Osteoblast (primary cell): ENCODE data around the gene EPS8L1. TPM values are rescaled to one million over a fixed set of nuclear protein-coding genes. Genes with fewer than 3 reads are reported as not detected.

Experiments
- DNase-seq: peaks from one replicate; pipeline ENCODE4 v3.0.0; 2011; ENCODE audit warnings: low spot score, mixed read lengths; ENCODE audit not compliant: insufficient read length; ENCODE audit errors: missing footprints
- H2AFZ ChIP-seq: 2 replicates; pipeline ENCODE4 v1.6.0; 2011; ENCODE audit warnings: mild to moderate bottlenecking, low read length
- H3K27ac ChIP-seq: 2 replicates; pipeline ENCODE4 v1.5.1; 2011; ENCODE audit warnings: mild to moderate bottlenecking, low read depth, low read length, moderate library complexity
- H3K27me3 ChIP-seq: 2 replicates; pipeline ENCODE4 v1.6.0; 2012; ENCODE audit warnings: mild to moderate bottlenecking, control low read depth, inconsistent platforms, low read length, moderate library complexity; ENCODE audit not compliant: insufficient read depth
- H3K36me3 ChIP-seq: 2 replicates; pipeline ENCODE4 v1.5.1; 2011; ENCODE audit warnings: mild to moderate bottlenecking, low read length, control low read depth, moderate library complexity; ENCODE audit not compliant: insufficient read depth
- H3K4me1 ChIP-seq: 2 replicates; pipeline ENCODE4 v1.5.1; 2011; ENCODE audit warnings: mild to moderate bottlenecking, low read length, control low read depth, moderate library complexity; ENCODE audit not compliant: insufficient read depth
- H3K4me2 ChIP-seq: 2 replicates; pipeline ENCODE4 v1.6.0; 2011; ENCODE audit warnings: mild to moderate bottlenecking, low read length; ENCODE audit not compliant: insufficient read depth
- H3K4me3 ChIP-seq: fragments of 200-600 bp; sonication (generic); 3 replicates; pipeline ENCODE4 v1.5.1; 2012; ENCODE audit warnings: mild to moderate bottlenecking, low read length, inconsistent platforms; ENCODE audit not compliant: insufficient read depth
- H3K79me2 ChIP-seq: 2 replicates; pipeline ENCODE4 v1.6.0; 2012; ENCODE audit warnings: mild to moderate bottlenecking, low read length, control low read depth, inconsistent platforms; ENCODE audit not compliant: insufficient read depth
- H3K9me3 ChIP-seq: 2 replicates; pipeline ENCODE4 v1.5.1; 2011; ENCODE audit warnings: low read depth, low read length, control low read depth
- H4K20me1 ChIP-seq: 2 replicates; pipeline ENCODE4 v1.6.0; 2012; ENCODE audit warnings: mild to moderate bottlenecking, low read length, control low read depth; ENCODE audit not compliant: insufficient read depth
- CTCF ChIP-seq: IDR thresholded peaks from 2 replicates; pipeline ENCODE4 v1.5.1; 2011; ENCODE audit warnings: mild to moderate bottlenecking, low read depth, low read length, moderate library complexity; ENCODE audit errors: extremely low read depth
- total RNA-seq: library from RNA; depleted of rRNA; stranded (reverse); fragments of >200 nt; gene quantifications from 2 replicates; pipeline ENCODE4 v1.2.3, GENCODE V29; 2012

Gene EPS8L1
- total RNA-seq, 1 donor, result 1.1 TPM

DNA sequence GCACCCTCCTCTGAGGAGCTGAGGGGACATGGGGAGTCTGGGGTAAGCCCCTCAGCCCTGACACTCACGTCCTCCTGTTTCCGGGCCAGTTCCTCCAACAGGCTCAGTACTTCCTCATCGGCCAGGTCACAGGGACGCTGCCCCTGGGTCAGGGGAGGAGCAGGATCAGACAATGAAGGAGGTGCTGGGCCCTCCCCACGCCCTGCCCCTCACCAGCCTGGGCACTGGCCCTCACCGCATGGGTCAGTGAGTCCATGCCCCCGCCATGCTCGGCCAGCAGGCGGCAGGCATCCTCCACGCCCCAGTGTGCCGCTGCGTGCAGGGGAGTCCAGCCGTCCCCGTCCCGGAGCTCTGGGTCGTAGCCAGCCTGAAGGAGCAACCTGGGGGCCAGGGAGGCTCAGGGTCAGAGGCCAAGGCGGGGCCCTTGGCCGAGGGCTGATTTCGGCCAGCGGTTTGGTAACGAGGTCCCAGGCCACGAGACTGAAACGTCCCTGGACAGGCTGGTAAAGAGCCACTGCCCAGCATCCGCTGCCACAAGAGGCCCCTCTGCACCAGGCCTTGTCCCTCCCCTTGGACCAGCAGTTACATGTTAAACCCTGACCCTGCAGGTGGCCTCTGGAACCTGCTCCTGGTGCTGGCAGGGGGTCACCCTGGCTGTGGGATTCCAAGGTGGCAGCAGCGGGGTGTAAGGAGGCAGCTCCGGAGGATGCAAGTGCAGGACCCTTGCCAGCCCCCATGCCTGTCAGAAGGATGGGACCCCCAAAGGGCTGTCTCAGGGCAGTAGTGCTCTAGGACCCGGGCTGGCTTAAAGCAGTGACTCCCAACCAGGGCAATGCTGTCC is 23.3 kb downstream of the EPS8L1 start:
- Histone ChIP-seq H3K27ac (no peak overlapping the region), H3K79me2 (peaks cover 21% of the 10 kb centered on the region), H4K20me1 (peaks cover 17% of the 10 kb centered on the region)

DNA sequence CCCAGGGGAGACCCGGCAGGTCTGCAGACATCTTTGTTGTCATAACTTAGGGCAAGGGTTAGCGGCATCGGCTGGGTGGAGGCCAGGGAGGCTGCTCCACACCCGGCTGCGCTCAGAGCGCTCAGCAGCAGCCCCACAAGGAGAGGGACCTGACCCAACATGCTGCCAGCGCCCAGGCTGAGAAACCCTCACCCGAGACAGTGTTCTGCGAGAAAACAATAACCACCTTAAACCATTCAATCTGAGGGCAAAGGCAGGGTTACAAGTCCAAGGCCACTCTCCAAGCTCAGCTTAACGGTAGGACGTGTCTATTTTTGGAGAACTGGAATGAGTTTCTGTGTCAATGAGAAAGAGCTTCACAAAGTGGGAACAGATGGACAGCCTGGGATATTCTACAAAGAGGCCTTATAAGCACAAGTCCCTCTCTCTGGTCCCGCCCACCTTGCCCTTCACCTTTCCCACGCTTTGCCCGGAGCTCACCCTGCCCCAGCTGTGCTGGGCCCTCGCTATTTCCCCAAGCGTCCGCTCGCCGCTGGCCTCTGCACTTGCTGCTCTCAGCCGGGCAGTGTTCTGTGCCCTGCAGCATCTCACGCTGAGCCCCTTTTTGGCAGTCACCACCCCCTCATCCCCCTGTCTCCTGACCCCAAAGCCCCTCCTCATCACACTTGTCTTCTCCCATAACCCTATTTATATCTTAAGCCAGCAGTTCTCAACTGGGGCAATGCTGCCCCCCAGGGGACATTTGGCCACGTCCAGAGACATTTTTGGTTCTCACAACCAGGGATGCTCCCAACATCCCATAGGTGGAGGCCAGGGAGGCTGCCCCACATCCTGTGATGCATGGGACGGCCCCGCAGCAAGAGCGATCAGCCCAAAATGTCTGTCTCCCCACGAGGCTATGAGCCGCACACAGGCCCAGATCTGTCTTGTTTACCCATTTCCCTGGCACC is 24.2 kb downstream of the EPS8L1 start:
- Histone ChIP-seq H2AFZ (no peak overlapping the region), H3K79me2 (peaks cover 24% of the 10 kb centered on the region), H3K36me3 (peaks cover 39% of the 10 kb centered on the region), H3K4me3 (no peak overlapping the region), H3K4me2 (no peak overlapping the region), H3K27me3 (no peaks in the 10 kb centered on the region), H3K9me3 (peaks cover 3% of the 10 kb centered on the region), H3K27ac (no peak overlapping the region), H3K4me1 (no peaks in the 10 kb centered on the region), H4K20me1 (peaks cover 13% of the 10 kb centered on the region)
- DNase-seq, result peak; percentile 83
- TF ChIP-seq CTCF, result peak; percentile 22

More for the DNA sequence above, 23.3 kb downstream of the EPS8L1 start:
- Histone ChIP-seq H3K4me2 (no peak overlapping the region), H3K36me3 (peaks cover 45% of the 10 kb centered on the region), H2AFZ (no peak overlapping the region), H3K4me3 (no peak overlapping the region), H3K4me1 (no peaks in the 10 kb centered on the region), H3K27me3 (no peaks in the 10 kb centered on the region), H3K9me3 (peaks cover 3% of the 10 kb centered on the region)
- no peak for TF ChIP-seq CTCF
- peak; percentile 79 for DNase-seq

GRCh38 chr19:55101261-55101660 is 25.6 kb downstream of the EPS8L1 start:
- H3K4me1 ChIP-seq, result no peaks in the 10 kb centered on the region
- peaks cover 37% of the 10 kb centered on the region for H3K79me2 ChIP-seq
- H3K9me3 ChIP-seq, result peaks cover 3% of the 10 kb centered on the region
- H3K4me3 ChIP-seq, result no peak overlapping the region
- H3K36me3 ChIP-seq, result peaks cover 34% of the 10 kb centered on the region
- no peak for DNase-seq
- no peak overlapping the region for H3K4me2 ChIP-seq
- TF ChIP-seq CTCF, result no peak
- H2AFZ ChIP-seq, result no peak overlapping the region
- no peak overlapping the region for H3K27ac ChIP-seq
- H3K27me3 ChIP-seq, result no peaks in the 10 kb centered on the region
- peaks cover 22% of the 10 kb centered on the region for H4K20me1 ChIP-seq
